ENCODE measurements around the gene FGGY.
"Not testable (repeated sequence)": the region's sequence is repeated elsewhere in the genome, so short reads cannot be mapped to it uniquely, and the experiment has no call there.

FGGY gene

GRCh38 chr1:59481881-59482505 lies 185.1 kb downstream of the FGGY start:
- DNase-seq (ENCODE audit: low read depth in 3 of 3), result no peak

DNA sequence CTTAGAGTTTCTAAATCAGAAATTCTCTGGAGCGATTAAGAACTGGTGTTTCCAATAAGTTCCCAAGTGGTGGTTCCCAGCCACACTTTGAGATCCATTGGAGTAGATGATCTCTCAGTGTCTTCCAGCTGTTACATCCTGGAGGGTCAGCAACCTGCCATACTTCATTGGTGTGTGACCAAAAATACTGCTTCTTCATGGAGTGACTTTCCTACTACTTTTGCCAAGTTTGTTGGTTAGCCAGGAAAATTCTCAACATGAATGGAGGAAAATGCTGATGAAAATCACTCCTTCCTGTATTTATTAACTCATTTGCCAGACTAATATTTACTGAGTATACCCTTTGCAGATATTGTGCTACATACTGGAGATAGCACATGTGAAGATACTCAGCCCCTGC lies 186.1 kb downstream of the FGGY start:
- no peak for DNase-seq (ENCODE audit: low read depth in 3 of 3)

DNA sequence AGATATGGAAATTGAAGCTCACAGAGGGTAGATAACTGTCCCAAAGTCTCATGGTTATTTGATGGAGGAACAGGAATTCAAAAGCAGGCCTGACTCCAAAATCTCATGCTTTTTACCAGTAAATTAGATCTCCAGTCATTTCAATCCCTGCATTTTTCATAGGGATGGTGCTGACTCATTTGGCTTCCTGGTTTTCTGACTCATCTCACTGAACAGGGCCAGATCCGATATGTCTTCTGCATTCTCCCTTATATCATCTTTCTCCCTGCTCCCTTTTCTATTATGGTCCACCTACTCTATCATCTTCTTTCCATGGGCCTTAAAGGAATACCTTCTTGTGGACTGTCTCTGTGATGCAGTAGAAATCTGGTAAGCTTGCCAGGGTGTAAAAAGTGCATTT lies 187.2 kb downstream of the FGGY start:
- no peak for DNase-seq (ENCODE audit: low read depth in 3 of 3)

DNA sequence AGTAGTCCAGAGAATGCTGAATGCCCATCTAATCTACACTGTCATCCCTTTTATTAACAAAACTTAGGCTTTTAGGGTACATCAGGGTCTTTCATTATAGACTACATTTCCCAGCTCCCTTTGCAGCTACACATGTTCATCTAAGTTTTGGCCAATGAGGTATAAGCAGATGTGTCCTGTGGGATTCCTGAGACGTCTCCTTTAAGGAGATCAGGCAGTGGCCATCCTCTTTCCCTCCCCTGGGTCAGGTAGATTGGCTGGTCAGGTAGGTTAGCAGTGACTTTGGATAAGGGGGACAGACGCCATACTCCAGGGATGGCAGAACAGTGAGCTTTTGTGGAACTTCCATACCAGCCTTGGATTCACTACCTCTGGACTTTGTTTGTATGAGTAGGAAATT lies 188.3 kb downstream of the FGGY start:
- DNase-seq (ENCODE audit: low read depth in 3 of 3), result no peak

GRCh38 chr1:59485949-59486348 lies 189.1 kb downstream of the FGGY start:
- no peak for DNase-seq (ENCODE audit: low read depth in 3 of 3)

GRCh38 chr1:59486615-59487014 lies 189.7 kb downstream of the FGGY start:
- DNase-seq (ENCODE audit: low read depth in 3 of 3), result no peak

DNA sequence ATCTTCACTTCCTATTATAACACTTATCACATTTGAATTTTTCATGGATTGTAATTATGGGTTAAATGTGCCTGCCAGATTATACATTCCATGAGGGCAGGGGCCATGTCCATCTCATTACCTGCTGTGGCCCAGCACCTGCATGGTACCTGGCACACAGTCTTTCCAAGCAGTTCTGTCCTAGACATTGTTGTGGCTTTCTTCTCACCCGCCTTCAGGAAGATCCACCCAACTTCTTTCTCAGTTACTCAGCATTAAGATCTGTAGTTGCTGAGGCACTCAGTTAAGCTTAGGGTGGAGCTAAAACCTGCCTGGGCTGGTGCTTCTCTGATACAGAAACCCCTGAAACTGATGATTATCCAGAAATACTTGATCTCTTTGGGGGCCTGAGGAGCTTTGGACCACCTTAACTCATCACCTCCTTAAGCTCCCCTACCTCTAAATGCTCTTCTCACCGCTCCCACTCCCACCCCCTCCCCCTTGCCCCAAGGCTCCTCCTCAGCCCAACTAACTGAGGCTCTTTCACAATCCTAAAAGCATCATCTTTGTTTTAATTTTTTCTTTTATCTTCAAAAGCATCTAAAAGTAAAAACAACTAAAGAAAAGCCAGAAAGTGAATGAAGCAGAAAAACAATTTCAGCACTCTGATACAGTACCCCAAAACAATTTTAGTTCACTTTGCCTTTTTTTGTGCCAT lies 190.6 kb downstream of the FGGY start:
- no peak for DNase-seq (ENCODE audit: low read depth in 3 of 3)

- DNase-seq (ENCODE audit: low read depth in 3 of 3), result no peak
Measured at GRCh38 chr1:59492500-59492899, 195.6 kb downstream of the FGGY start.

DNA sequence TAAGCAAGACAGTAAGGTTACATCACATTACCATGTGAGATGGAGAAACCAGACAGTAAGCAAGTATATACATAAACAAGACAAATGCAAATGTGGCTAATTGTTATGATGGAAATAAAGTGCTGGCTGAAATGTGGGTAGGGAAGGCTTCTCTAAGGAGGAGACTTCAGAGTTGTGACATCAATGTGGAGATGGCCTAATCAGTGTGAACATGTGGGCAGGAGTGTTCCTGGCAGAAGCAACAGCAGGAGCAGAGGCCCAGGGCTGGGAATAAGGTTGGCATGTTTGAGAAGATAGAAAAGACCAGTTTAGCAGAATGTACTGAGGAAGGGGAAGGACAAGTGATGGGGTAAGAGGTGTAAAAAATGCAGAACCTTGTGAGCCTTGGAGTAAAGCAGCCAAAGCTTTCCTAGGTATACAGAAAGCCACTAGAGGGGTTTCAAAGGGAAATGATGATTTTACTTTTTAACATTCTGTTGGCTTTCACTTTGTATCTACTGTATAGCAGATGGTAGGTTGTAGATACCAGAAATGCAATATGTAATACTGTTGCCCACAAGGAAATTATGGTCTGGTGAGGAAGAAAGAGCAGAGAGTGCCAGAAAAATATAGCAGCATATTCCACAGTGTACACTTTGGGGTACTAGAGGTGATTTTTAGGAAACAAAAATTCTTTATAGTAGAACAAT lies 197.4 kb downstream of the FGGY start:
- DNase-seq (ENCODE audit: low read depth in 3 of 3), result no peak

GRCh38 chr1:59496156-59496555 lies 199.3 kb downstream of the FGGY start:
- not testable (repeated sequence) for DNase-seq (ENCODE audit: low read depth in 3 of 3)

- DNase-seq (ENCODE audit: low read depth in 3 of 3), result no peak
Measured at GRCh38 chr1:59497616-59498015, 200.7 kb downstream of the FGGY start.

- DNase-seq (ENCODE audit: low read depth in 3 of 3), result no peak
Measured at GRCh38 chr1:59498640-59499039, 201.7 kb downstream of the FGGY start.

DNA sequence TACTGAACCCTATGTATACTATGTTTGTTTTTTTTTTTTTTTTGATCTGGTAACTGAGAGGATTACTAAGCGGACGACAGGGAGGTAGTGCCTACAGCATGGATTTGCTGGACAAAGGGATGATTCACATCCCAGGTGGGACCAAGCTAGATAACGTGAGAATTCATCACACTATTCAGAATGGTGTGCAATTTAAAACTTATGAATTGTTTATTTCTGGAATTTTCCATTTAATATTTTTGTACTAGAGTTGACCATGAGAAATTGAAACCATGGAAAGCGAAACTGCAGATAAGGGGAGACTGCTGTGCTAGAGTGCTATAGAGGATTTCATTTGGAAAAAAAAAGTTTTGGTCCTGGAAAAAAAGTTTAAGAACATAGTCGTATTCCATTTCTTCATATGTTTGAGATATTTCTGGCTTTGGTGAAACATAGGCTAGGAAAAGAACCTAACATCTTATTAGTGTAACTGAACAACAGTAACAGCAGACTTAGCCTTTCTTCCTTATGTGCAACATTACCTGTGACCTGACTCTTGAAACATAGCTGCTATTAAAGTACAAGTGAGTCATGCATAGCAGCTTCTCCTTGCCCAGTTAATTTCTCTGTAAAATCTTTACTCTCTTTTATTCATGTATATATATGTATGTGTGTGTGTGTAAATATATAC lies 202.5 kb downstream of the FGGY start:
- DNase-seq (ENCODE audit: low read depth in 3 of 3), result no peak

DNA sequence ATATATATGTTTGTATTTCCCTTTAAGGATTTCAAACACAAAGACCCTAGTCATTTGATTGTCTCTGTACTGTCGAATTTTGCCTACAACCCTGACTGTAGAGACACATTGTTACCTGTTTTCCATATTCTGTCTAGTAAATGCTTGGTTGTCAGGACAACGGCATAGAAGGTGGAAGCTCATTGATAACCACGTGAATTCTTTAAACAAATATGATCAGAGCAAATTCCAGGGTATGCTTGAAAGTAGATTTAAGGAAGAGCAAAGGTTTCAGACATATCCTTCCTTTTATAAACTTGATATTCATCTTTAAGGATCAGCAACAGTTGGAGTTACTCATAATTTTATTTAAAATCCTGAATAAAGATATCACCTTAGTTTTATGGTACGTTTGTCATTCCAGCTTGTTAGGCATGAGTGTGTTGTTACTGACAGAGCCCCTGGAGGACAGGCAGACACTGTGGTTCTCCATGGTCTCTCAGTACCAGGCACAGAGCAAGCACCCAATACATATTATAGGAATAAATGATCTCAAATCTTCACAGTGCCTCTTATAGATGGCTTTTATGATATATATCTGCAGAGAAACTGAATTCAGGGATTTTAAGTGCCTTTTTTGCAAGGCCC lies 203.2 kb downstream of the FGGY start:
- DNase-seq (ENCODE audit: low read depth in 3 of 3), result no peak

DNA sequence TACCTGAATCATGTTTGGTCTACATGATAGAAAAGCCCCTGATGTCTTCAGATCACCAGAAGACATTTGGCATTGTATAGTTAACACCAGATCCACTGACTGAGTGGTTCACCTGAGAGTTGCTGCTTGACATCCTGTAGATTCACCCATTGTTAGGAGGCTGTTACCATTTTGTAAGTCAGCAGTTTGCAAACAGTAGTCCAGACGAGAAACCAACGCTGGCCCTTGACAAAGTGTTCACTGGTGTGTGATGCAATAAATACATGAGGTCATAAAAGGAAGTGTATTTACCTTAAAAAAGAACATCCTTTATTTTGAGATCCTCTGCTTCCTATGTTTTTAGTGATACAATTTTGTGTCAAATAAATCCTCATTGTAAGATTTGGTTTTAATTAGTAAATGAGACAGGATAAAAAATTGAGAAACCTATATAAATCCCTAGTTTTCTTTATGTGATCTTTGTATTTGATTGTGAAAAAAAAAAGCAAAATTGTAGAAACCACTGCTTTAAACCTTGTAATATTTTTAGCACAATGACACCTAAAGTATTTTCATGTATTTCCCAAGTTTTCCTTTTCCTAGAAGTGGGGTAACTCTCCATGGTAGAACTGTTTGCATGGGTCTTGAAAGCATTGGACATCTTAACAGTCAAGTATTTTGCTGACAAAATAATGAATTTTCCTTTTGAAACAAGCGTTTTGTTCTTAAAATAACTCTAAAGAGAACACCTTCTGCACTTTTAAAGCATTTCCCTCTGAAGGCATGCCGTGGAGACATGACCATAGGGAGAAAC lies 204.3 kb downstream of the FGGY start:
- DNase-seq (ENCODE audit: low read depth in 3 of 3), result no peak

DNA sequence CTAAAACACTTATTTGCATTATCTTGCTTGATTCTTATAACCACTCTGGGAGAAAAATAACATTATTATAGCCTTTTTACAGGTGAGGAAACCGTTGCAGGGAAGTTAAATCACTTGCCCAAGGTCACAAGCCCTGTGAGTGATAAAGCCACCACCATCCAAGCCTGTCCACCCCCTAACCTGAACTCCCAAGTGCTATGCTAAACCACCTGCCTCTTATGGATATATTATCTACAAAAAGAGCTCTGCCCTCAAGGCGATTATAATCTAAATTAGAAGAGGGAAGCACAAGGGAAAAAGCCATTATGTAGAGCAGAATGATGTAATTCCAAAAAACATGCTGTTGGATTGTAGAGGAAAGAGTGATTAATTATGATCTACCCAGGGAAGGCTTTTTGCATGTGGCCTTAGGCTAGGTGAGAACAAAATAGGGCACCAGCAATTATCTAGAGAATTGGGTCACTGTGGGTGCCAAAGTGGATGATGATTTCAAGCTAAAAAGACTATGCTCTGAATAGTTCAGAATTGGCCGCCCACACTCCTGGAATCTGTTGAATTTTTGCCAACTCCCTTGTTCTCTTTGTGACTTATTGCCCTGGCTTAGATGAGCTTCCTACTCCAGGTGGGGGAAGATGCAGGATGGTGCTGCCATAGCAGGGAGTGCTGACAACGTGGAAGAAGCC lies 205.3 kb downstream of the FGGY start:
- DNase-seq (ENCODE audit: low read depth in 3 of 3), result no peak

- no peak for DNase-seq (ENCODE audit: low read depth in 3 of 3)
Measured at GRCh38 chr1:59504276-59504675, 207.4 kb downstream of the FGGY start.

DNA sequence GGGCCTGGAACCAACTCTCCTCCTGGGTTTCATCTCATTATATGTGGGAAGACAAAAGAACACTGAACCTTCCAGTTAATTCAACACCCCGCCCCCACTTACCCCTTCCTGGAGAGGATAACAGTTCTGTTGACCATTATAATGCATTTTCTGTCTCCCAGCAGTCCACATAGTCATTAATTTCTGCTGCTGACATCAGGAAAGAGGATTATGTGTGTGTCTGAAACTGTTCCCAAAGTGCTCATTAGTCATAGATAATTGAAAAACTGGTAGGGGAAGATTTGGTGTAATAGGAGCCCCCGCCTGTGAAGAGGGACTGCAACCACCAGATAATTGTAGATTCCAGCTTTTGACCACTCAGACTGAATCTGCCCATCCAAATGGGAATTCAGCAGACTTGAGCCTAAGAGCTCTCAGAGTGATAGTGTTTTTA lies 208.7 kb downstream of the FGGY start:
- no peak for DNase-seq (ENCODE audit: low read depth in 3 of 3)

DNA sequence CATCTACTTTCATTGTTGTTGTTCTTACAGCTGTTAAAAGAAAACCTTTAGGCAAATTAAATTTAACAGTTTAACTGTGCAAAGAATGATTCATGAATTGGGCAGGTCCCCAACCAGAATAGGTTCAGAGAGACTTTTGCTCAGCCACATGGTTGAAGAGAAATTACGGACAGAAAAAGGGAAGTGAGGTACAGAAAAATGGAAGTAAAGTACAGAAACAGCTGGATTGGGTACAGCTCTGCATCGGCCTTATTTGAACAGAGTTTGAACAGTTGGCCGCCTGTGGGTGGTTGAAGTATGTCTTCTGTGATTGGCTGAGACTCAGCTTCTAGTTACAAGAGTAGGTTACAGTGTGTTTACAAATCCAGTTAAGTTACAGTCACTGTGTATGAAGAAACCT lies 210.1 kb downstream of the FGGY start:
- DNase-seq (ENCODE audit: low read depth in 3 of 3), result no peak

GRCh38 chr1:59509341-59509875 lies 212.5 kb downstream of the FGGY start:
- DNase-seq (ENCODE audit: low read depth in 3 of 3), result no peak
